HL-60 (cell line): Measurements from ENCODE around the gene BTBD6.

Experiments used
- DNase-seq, 2 experiments: peaks; one replicate each; pipeline ENCODE4 v3.0.0-alpha.2; 2010 to 2020; ENCODE audit warnings: low read depth in 1 of 2, low spot score in 1 of 2
- H3K27ac ChIP-seq: fragments of 250-450 bp; sonication (Bioruptor Pico); replicated peaks from 2 replicates; pipeline ENCODE4 v1.5.1; 2020; ENCODE audit warnings: mild to moderate bottlenecking, moderate library complexity
- H3K27me3 ChIP-seq: fragments of 250-450 bp; sonication (Bioruptor Pico); 2 replicates; pipeline ENCODE4 v1.5.1; 2021; ENCODE audit warnings: mild to moderate bottlenecking, moderate library complexity; ENCODE audit not compliant: insufficient read depth, poor library complexity, severe bottlenecking
- H3K4me3 ChIP-seq: replicated peaks from 2 replicates; pipeline ENCODE4 v1.5.1; 2011; ENCODE audit warnings: mild to moderate bottlenecking, control low read depth, low read length; ENCODE audit not compliant: insufficient read depth
- GABPA ChIP-seq: IDR thresholded peaks from 2 replicates; pipeline ENCODE4 v1.6.1; 2012; ENCODE audit warnings: low read depth
- POLR2AphosphoS5 ChIP-seq: IDR thresholded peaks from 2 replicates; pipeline ENCODE4 v1.6.1; 2012; ENCODE audit warnings: low read depth
- SPI1 ChIP-seq: IDR thresholded peaks from 2 replicates; pipeline ENCODE4 v1.6.1; 2012; ENCODE audit warnings: low read depth, mild to moderate bottlenecking, borderline replicate concordance
- TF ChIP-seq, protein P1 (sequence below): IDR thresholded peaks from one replicate; pipeline ENCODE4 v1.5.1; 2011; ENCODE audit warnings: low read length, control low read depth, inconsistent platforms; ENCODE audit not compliant: insufficient read depth
- TF ChIP-seq, protein P2 (sequence below): IDR thresholded peaks from 2 replicates; pipeline ENCODE4 v1.6.1; 2012; ENCODE audit warnings: low read depth; ENCODE audit not compliant: insufficient replicate concordance

The BTBD6 gene

DNA sequence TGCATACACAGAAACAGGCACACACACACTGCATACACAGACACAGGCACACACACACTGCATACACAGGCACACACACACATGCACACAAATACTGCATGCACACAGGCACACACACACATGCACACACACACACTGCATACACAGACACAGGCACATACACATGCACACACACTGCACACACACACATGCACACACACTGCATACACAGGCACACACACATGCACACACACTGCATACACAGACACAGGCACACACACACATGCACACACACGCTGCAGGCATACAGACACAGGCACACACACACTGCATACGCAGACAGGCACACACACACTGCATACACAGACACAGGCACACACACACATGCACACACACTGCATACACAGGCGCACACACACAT is 32.7 kb upstream of the BTBD6 start:
- Histone ChIP-seq H3K27me3 (no peaks in the 10 kb centered on the region), H3K4me3 (no peak overlapping the region), H3K27ac (no peak overlapping the region)
- TF ChIP-seq, protein P1, sequence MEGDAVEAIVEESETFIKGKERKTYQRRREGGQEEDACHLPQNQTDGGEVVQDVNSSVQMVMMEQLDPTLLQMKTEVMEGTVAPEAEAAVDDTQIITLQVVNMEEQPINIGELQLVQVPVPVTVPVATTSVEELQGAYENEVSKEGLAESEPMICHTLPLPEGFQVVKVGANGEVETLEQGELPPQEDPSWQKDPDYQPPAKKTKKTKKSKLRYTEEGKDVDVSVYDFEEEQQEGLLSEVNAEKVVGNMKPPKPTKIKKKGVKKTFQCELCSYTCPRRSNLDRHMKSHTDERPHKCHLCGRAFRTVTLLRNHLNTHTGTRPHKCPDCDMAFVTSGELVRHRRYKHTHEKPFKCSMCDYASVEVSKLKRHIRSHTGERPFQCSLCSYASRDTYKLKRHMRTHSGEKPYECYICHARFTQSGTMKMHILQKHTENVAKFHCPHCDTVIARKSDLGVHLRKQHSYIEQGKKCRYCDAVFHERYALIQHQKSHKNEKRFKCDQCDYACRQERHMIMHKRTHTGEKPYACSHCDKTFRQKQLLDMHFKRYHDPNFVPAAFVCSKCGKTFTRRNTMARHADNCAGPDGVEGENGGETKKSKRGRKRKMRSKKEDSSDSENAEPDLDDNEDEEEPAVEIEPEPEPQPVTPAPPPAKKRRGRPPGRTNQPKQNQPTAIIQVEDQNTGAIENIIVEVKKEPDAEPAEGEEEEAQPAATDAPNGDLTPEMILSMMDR: no peak
- TF ChIP-seq, protein P2, sequence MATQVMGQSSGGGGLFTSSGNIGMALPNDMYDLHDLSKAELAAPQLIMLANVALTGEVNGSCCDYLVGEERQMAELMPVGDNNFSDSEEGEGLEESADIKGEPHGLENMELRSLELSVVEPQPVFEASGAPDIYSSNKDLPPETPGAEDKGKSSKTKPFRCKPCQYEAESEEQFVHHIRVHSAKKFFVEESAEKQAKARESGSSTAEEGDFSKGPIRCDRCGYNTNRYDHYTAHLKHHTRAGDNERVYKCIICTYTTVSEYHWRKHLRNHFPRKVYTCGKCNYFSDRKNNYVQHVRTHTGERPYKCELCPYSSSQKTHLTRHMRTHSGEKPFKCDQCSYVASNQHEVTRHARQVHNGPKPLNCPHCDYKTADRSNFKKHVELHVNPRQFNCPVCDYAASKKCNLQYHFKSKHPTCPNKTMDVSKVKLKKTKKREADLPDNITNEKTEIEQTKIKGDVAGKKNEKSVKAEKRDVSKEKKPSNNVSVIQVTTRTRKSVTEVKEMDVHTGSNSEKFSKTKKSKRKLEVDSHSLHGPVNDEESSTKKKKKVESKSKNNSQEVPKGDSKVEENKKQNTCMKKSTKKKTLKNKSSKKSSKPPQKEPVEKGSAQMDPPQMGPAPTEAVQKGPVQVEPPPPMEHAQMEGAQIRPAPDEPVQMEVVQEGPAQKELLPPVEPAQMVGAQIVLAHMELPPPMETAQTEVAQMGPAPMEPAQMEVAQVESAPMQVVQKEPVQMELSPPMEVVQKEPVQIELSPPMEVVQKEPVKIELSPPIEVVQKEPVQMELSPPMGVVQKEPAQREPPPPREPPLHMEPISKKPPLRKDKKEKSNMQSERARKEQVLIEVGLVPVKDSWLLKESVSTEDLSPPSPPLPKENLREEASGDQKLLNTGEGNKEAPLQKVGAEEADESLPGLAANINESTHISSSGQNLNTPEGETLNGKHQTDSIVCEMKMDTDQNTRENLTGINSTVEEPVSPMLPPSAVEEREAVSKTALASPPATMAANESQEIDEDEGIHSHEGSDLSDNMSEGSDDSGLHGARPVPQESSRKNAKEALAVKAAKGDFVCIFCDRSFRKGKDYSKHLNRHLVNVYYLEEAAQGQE: no peak
- no peak for TF ChIP-seq SPI1
- TF ChIP-seq POLR2AphosphoS5: no peak
- no peak for TF ChIP-seq GABPA
- no peak for DNase-seq

DNA sequence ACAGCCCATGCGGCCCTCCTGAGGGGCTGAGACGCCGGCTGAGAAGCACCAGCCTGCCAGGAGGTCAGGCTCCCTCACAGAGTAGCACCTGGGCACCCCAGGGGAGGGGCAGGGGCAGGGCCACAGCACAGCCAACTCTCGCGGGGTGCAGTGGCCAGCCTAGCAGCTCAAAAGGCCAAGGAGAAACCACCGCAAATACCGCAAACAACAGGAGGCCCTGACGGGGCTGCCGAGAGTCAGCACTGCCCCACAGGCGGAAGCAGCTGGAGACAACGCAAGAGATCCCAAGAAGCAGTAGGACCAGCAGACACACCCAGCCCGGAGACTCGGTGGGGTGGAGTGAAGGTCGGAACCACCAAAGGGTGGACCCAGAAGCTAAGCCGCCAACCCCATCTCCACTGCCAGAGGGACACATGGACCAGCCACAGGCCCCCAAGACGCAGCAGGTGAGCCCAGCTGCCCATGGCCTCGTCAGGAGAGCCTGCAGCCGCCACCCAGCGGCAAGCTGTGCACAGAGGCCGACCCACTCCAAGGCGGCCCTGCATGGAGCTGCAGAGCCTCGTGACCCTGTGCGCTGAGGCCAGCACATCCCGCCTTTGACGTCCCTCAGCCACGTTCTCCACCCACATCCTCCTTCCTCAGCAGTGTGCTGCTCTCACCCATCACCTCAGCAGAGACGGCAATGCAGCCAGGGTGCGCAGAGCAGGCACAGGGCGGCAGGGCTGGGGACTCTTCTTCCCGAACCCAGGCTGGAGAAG is 31.7 kb upstream of the BTBD6 start:
- Histone ChIP-seq H3K4me3 (no peak overlapping the region), H3K27ac (no peak overlapping the region), H3K27me3 (no peaks in the 10 kb centered on the region)
- DNase-seq: no peak
- TF ChIP-seq, protein P2: no peak

DNA sequence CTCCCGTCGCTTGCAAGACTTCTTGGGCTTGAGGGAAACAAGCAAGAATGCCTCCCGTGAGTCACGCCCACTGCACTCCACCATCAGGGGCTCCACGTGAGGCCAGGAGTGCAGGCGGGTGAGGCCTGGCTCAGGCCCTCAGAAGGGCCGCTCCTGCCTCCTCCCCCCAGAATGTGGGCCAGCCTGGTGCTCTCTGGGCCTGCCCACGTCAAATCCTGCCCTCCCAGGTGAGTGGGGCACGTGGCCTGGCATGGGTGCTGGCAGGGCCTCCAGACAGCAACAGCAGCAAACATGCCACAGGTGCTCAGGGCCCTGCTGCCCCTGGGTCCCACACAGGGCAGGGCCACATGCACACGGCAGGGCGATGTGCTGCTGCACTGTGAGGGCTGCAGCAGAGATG is 30.6 kb upstream of the BTBD6 start:
- H3K27me3 ChIP-seq: no peaks in the 10 kb centered on the region
- no peak overlapping the region for H3K27ac ChIP-seq
- TF ChIP-seq GABPA (no peak), POLR2AphosphoS5 (no peak), SPI1 (no peak)
- TF ChIP-seq, protein P1: no peak
- TF ChIP-seq, protein P2: no peak
- DNase-seq: no peak
- H3K4me3 ChIP-seq: no peak overlapping the region
